HK-2 (cell line): Measurements from ENCODE around the gene DHX40.
A peak's percentile ranks its signal among the peaks of the same experiment; 100 is the strongest.
"Not testable (repeated sequence)": the region's sequence is repeated elsewhere in the genome, so short reads cannot be mapped to it uniquely, and the experiment has no call there.

Experiments
- DNase-seq: peaks from one replicate; pipeline ENCODE4 v3.0.0-alpha.2; 2018; ENCODE audit not compliant: unreplicated experiment

Gene DHX40, protein sequence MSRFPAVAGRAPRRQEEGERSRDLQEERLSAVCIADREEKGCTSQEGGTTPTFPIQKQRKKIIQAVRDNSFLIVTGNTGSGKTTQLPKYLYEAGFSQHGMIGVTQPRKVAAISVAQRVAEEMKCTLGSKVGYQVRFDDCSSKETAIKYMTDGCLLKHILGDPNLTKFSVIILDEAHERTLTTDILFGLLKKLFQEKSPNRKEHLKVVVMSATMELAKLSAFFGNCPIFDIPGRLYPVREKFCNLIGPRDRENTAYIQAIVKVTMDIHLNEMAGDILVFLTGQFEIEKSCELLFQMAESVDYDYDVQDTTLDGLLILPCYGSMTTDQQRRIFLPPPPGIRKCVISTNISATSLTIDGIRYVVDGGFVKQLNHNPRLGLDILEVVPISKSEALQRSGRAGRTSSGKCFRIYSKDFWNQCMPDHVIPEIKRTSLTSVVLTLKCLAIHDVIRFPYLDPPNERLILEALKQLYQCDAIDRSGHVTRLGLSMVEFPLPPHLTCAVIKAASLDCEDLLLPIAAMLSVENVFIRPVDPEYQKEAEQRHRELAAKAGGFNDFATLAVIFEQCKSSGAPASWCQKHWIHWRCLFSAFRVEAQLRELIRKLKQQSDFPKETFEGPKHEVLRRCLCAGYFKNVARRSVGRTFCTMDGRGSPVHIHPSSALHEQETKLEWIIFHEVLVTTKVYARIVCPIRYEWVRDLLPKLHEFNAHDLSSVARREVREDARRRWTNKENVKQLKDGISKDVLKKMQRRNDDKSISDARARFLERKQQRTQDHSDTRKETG

DNA sequence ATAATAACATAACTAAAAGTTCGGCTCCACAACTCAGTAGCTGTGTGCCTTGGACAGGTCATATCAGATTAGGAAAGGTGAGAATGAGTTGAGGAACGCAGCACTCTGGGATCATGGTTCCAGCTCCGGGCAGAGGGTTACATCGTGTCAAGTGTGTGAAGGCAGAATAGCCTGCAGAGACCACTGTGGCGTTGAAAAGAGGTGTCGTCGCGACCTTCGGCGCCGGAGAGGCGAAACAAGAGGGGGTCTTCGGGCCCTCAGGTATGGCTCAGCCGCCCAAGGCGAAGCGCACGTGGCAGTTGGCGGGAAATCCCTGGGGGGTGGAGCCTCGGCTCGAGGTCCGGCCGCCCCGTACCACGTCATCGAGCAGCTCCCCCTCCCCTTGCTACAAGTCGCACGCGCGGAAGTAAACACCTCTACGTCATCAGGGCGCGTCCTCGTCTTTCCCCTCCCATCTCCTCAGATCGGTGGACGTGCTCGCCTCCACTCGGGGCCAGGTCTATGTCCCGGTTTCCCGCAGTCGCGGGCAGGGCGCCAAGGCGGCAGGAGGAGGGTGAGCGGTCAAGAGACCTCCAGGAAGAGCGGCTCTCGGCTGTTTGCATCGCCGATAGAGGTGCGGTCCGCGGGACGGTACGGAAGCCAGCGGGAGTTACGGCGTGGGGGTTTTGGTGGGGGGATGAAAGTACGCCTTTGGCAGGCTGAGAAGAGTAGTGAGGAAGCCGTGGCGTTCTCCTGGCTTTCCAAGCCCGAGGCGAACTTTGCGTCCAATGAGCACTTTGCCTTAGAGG is at the start of gene DHX40:
TSS of gene DHX40 (plus strand) at position 440 of the 788 bp plus-strand sequence. CDS start at position 502, 62 bp downstream.
- DNase-seq: peak; percentile 88

DNA sequence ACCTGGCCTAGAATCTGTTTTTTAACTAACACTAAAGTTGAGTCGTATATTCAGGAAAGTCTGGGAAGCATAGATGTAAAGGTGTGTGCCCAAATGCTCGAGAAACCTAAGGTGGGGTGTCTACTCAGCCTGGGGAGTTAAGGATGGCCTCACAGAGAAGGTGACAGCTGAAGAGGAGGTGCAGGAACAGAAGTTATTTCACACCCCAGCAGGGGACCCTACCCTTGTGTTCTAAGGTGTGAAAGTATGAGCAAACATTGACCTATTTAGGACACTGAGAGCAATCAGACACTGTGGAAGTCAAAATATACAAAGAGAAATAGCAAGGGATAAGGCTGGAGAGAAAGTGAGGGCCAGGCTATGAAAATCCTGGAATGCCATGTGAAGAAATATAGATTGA is 49.0 kb upstream of the DHX40 start:
- no peak for DNase-seq

DNA sequence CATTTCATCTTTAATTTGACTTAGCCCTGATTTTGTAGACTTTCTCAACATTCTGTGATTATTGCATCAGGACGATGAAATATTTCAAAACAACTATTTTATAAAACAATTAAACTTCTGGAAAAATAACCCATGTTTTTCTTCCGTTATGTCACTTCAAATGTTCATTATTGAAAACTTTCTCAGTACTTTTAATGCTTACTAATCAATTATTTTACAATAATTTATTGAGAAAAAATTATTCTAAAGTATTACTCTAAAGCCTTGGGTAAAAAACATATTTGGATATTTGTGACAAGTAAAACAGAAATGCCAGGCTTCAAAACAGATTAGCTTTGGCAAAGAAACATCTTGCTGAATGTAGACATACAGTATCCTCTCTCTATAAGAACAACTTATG is 46.3 kb upstream of the DHX40 start:
- DNase-seq: no peak

DNA sequence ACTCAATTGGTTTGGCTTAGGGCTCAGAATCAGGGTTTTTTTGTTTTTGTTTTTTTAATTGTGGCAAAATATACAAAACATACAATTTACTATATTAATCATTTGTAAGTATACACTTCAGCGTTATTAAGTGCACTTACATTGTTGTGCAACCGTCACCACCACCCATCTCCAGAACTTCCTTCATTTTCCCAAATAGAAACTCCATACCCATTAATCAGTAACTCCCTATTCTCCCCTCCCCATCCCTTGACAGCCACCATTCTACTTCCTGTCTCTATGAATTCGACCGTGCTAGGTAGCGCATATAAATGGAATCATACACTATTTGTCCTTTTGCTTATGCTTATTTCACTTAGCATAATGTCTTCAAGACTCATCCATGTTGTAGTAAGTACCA is 45.2 kb upstream of the DHX40 start:
- DNase-seq: no peak

DNA sequence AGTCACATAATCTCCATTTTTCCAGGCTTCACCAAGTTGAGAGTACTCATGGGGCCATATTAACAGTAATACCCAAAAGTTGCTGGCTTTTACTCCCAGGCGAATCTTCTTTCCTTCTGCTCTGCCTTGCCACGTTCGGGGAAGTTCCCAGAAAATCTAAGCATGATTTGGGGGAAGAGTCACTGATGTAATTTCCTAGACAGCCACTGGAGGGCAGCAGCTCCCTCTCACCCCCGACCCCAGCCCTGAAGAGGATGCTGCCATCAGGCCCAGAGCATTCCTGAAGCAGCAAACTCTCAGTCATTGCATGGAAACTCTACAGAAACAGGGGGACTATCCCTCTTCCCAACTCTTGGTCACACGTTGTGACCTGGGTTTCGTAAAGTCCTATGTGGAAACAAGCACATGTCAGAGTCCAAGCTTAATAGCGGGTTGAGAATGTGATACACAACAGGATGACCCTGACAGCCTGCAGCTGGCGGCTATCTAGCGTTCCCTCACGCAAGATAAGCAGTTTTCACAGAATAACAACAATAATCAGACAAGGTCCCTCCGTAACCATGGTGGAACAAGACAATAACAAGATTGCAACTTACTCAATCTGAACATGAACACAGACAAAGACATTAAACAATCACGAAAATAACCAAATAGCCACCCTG is 43.8 kb upstream of the DHX40 start:
- DNase-seq: peak; percentile 68

DNA sequence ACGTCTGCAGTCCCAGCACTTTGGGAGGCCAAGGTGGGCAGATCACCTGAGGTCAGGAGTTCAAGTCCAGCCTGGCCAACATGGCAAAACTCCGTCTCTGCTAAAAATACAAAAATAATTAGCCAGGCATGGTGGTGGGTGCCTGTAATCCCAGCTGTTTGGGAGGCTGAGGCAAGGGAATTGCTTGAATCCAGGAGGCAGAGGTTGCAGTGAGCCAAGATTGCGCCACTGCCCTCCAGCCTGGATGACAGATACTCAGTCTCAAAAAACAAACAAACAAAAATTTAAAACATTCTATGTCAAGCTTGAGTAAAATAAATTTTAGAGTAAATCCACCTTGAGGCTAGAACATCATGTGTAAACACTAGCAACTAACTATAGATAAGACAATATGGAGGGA is 40.5 kb upstream of the DHX40 start:
- DNase-seq: not testable (repeated sequence)

DNA sequence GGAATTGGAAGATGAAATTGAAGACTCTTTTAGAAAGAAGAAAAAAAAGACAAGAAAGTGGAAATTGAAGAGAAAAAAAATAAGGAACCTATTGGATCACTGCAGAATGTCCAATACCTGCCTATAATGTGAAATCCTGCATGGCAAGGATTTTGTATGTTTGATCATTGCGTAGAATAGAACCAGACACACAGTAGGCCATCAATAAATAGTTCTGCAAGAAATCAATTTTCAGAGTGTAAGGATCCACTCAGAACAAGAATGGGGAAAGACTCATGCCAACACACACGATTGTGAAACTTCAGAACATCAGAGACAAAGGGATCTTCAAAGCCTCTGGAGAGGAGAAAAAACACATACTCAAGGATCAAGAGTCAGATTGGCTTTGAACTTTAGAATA is 39.7 kb upstream of the DHX40 start:
- no peak for DNase-seq

DNA sequence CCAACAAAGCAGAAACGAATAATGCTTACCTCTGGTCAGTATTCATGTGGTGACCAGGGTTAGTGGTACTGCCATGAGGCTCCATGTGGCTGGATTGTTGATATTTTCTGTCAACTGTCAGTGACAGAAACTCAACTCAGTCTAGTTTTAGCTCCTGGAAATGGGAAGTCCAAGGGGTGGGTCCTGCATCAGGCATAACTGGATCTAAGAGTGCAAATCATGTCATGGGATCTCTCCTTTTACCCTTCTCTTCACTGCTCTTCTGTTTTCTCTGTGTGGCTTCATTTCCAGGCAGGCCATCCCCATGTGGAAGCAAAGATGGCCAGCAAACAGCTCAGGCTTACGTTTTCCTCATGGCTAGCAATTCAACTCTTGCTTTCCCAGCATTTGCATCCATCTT is 39.0 kb upstream of the DHX40 start:
- no peak for DNase-seq

DNA sequence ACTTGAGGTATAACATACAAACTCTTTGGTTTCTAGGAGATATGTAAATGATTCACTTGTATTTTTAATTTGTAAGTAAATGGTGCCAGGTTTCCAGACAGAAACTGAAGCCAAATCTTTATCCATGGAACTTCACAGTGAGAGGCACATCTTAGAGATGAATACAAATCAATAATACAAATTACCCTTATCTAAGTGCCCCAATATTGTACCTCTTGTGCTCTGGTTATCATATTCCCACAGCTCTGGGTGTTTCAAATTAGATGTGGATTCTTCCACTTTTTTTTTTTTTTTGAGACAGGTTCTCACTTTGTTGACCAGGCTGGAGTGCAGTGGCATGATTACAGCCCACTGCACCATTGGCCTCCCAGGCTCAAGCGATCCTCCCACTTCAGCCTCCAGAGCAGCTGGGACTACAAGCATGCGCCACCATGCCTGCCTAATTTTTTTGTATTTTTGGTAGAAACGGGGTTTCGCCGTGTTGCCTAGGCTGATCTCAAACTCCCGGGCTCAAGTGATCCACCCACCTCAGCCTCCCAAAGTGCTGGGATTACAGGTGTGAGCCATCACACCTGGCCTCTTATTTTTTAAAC is 38.0 kb upstream of the DHX40 start:
- no peak for DNase-seq

DNA sequence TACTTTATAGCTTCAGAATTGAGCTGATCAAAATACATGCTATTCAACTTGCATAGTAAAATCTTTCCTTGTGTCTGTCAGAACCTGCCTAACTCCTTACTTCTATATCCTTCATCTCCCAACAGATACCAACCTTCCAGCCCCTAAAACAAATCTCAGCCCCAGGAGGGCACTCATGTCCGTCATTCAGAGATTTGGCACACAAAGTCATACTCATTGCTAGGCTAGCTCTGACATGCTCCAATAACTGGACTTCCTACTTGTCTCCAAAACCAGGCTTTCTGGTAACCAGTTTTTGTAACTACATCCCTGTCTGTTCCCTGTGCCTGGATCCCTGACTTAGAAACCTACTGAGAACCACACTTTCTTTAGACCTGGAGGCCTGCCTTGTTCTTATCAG is 37.5 kb upstream of the DHX40 start:
- DNase-seq: no peak

DNA sequence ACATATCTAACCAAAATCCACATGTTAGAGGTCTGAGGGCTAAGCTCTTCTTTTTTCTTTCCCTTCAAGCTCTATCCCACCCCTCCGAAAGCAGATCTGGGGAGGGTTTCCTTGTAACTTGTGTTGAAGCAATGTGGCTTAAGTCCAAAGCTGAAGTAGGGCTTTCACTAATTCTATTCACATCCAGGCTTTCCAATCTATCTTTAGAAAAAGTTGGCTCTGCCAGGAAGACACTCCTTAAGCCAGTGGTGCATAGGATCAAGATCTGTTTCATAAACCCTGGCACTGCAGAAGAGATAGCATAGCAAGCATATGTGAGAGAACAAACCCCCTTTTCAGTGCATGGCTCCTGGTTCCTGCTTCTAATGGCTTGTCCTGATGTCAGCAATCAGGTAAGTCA is 34.9 kb upstream of the DHX40 start:
- DNase-seq: no peak

DNA sequence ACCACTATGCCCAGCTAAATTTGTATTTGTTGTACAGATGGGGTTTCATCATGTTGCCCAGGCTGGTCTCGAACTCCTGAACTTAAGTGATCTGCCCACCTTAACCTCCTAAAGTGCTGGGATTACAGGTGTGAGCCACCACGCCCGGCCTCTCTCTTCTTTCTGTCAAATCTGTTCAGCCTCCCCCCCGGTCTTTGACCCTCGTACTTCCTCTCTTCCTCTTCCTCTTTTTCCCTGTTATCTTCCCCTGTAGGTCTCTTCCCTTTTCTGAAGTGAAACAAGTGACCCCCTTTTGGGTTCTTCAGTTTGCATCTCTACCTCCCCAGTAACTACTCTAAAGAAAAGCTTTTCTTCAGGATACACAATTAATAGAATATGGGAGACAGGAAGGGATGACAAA is 31.7 kb upstream of the DHX40 start:
- DNase-seq: no peak

DNA sequence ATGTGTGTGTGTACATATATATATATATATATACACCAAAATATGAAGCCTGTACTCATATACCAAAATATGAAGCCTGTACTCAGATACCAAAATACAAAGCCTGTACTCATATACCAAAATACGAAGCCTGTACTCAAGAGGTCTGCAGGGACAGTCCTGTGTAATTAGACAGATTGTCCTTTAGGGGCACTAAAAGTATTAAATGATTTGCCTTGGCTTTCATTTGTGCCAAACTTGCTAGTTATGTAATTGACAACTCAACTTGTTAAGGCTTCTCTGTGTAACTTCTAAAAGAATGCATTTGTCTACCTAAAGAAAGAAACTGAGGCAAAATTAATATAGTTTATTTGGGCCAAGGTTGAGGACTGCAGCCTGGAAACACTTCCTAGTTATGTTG is 30.8 kb upstream of the DHX40 start:
- no peak for DNase-seq

DNA sequence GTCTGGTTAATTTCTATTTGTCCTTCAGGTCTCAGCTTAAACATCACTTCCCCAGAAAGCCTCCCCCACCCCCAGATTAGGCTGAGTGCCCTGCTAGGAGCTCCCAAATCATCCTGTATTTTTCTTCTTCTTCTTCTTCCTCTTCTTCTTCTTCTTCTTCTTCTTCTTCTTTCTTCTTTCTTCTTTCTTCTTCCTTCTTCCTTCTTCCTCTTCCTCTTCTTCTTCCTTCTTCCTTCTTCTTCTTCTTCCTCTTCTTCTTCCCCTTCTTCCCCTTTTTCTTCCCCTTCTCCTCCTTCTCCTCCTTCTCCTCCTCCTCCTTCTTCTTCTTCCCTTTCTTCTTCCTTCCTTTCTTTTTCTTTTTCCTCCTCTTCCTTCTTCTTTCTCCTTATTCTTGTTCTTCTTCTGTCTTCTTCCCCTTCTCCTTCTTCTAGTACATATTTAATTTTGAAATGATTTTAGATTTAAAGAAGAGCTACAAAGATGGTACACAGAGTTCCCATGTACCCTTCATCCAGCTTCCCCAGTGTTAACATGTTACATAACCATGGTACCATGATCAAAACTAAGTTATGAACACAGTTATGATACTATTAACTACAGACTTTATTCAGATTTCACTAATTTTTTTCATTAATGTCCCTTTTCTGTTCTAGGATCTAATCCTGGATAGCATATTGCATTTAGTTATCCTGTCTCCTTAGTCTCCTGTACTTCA is 27.1 kb upstream of the DHX40 start:
- DNase-seq: no peak

DNA sequence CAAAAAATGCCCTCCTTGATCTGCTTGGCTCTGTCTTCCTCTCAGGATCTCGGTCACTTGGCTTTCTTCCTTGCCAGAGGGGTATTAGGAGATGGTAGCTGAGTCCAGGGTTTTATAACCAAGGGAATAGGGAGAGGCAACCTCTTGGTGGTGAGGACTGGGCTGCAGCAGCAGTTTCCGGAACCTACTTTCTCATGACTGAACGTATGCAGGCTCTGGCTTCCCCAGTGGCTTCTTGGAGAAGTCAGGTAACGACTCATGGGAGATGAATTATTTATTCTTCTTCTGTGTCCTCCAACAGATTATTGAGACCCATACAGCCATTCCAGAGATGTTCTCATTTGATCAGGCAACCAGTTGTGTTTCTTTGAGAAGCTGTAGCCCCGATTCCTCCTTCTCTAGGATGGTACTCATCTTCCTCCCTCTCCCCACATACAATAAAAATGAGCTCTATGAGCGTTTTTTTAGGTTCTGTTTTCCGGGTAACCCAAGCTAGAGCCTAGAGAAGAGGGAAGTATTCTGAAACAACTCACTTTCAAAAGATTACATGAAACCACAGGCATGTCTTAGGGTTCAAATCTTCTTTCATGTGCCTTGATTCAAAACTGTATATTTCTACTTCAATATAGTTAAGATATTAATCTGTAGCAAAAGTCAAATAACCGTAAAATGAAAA is 22.3 kb upstream of the DHX40 start:
- no peak for DNase-seq

DNA sequence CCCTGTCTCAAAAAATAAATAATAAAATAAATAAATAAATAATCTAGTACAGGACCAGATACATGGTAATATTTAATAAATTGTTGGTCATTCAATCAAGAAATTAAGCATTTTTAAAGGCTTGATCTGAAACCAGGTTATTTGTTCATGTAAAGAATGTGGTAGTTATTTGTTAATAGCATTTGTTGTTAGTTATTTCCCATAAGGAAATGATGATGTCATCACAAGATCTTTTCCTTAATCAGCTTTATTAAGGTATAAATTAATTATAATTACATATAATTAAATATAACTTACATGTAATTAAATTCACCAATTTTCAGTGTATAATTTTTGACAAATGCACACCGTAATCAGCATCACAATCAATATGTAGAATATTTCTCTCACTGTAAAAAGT is 19.5 kb upstream of the DHX40 start:
- DNase-seq: no peak

DNA sequence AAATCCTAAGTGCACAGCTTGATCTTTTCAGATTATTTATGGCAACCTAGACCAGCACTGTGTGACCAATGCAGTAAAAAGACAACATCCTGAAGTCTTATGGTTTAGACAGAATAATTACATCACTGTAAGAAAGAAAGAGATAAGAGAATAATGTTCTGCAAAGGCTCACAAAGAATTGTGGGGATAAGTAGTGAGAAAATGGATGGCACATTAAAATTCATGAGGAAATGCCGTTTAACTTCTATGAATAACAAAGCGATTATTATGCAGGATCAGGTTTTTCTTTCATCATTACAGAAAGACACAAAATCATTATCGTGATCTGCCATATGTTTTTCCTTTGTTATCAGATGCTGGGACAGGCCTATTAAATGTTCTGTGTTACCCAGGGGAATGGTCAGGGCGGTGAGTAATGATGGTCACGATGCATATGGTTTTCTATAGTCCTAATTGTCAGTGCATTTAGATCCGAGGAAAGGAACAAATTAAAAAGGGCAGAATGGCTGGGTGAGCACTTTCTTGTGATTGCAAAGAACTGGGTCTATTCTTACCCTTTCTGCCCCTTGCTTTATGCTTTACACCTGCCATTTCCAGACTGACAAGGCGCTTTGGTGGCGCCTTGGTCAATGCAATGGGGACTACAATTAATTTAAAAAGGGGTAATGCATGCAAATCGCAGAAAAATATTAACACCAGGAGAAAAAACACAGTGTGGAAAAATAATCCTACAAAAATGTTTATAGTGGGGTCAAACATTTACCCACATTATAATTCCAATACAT is 18.1 kb upstream of the DHX40 start:
- DNase-seq: no peak

DNA sequence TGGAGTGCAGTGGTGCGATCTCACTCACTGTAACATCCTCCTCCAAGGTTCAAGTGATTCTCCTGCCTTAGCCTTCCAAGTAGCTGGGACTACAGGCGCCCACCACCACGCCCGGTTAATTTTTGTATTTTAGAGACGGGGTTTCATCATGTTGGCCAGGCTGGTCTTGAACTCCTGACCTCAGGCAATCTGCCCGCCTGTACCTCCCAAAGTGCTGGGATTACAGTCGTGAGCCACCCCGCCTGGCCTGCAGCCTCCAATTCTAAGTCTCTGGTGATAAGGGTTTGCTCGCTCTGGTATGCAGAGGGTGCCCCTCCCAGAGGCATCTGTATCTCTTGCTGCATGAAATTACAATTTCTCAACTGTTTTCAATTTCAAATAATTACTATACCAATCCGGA is 16.4 kb upstream of the DHX40 start:
- not testable (repeated sequence) for DNase-seq

DNA sequence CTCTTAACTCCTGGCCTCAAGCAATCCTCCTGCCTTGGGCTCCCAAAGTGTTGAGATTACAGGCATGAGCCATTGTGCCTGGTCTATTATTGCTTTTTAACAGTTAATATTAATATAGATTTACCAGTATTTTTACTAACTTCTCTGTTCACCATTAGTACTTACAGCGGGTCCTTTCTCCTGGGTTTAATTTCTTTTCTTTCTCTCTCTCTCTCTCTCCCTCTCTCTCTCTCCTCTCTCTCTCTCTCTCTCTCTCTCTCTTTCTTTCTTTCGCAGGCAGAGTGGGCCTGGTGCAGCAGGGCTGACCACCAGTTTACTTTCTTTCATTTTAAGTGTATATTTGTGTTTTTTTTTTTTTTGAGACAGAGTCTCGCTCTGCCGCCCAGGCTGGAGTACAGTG is 14.7 kb upstream of the DHX40 start:
- DNase-seq: no peak
